ENCODE results near the gene SH3BP2.

DNA sequence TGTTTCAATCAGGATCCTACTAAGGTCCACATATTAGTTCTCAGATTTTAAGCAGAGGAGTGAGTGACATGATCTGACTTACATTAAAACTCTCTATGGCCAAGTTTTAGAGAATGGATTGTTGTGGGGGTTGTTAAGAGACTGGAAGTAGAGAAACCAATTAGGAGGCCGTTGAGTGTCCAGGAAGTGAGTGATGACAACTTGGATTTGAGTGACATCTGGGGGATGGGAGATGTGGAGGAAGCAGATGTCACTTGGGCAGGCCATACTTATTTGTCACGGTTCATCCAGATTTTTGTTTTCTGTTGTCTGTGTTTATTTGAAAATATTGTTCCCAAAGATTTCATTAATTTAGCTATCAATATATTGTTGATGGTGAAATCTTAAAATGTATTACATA, 79.0 kb downstream of the SH3BP2 start:
- TF ChIP-seq, protein P1, sequence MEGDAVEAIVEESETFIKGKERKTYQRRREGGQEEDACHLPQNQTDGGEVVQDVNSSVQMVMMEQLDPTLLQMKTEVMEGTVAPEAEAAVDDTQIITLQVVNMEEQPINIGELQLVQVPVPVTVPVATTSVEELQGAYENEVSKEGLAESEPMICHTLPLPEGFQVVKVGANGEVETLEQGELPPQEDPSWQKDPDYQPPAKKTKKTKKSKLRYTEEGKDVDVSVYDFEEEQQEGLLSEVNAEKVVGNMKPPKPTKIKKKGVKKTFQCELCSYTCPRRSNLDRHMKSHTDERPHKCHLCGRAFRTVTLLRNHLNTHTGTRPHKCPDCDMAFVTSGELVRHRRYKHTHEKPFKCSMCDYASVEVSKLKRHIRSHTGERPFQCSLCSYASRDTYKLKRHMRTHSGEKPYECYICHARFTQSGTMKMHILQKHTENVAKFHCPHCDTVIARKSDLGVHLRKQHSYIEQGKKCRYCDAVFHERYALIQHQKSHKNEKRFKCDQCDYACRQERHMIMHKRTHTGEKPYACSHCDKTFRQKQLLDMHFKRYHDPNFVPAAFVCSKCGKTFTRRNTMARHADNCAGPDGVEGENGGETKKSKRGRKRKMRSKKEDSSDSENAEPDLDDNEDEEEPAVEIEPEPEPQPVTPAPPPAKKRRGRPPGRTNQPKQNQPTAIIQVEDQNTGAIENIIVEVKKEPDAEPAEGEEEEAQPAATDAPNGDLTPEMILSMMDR (IDR thresholded peaks at IDR 0.05), result no peak
- no peak for TF ChIP-seq POLR2A (IDR thresholded peaks at IDR 0.05)

Data from body of pancreas (tissue), 4 donors.